GM19025 (cell line): ENCODE data around the gene MRPL51.

ENCODE experiments used
- ATAC-seq: cut with Tn5 transposase; IDR thresholded peaks from one replicate; pipeline ENCODE4 v1.9.1; 2021; ENCODE audit warnings: mild to moderate bottlenecking, low read depth, moderate library complexity; ENCODE audit not compliant: unreplicated experiment

The MRPL51 gene

DNA sequence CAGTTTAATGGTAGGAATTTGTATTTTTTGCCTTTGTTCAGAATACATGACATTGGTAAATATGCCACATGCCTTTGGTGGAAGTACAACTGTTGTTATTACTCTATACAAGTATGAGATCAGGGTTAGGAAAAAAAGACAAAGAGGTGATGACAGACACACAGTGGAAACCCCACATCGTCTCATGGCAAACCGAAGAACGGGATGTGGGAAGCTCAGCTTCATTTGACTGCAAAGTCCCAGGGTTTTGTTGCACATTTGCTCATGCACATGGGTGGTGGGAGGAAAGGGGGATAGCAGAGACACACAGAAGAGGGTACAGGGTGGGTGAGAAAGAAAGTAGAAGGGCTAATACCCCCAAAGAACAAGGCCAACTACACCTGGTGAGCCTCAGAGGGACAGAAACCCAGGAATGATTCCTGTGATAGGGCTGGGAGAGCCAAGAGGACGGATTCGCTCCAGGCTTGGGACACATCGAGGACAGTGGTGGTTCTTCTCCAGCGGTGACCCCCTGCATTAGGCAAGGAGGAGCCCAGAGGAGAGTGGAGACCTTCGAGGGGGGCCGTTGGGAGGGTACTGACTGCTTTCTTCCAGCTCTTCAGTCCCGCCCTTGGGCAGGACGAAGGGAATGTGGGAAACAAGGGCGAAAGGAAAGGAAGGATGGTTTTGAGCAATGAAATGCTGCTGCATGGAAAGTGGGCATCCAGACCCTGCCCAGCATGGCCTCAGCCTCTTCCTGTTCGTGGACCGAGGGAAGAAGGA lies 30.6 kb downstream of the MRPL51 start:
- no peak for ATAC-seq

- peak; percentile 73 for ATAC-seq
These were observed 31.4 kb downstream of the MRPL51 start for GRCh38 chr12:6461401-6462233.

DNA sequence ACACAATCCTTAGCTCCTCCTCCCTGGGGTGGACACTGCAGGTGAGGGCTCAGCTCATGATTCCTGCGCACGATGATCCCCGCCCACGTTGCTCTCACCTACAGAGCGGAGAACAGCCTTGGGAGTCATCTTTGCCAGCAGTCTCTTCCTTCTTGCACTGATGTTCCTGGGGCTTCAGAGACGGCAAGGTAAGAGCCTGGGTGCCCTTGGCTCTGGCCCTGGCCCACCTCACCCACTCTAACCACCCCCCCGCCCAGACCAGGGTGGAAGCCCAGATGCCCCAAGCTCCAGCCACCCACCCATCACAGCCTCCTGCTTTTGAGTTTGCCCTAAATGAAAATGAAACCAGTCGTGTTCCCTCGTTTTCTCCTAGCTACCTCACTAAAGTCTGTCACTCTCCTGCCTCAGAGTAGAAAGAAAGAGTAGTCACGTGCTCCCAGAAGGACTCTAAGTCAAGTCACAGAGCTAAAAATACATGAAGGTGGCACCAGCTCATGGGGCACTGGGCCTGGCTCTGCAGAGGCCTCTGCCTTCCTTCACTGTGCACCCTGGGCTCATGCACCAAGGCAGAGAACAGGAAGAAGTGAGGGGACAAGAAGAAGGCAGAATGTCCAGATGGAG lies 32.2 kb downstream of the MRPL51 start:
- ATAC-seq: no peak

- no peak for ATAC-seq
These were observed 34.1 kb downstream of the MRPL51 start for GRCh38 chr12:6459004-6459337.

GRCh38 chr12:6458281-6459003 lies 34.6 kb downstream of the MRPL51 start:
- no peak for ATAC-seq

GRCh38 chr12:6457220-6457945 lies 35.7 kb downstream of the MRPL51 start:
- no peak for ATAC-seq

- ATAC-seq: no peak
These were observed 40.0 kb downstream of the MRPL51 start for GRCh38 chr12:6452944-6453630.

GRCh38 chr12:6452245-6452943 lies 40.7 kb downstream of the MRPL51 start:
- ATAC-seq: no peak

- peak; percentile 54 for ATAC-seq
These were observed 41.5 kb downstream of the MRPL51 start, which contains the start of gene TAPBPL for GRCh38 chr12:6451348-6452244. TAPBPL (plus strand) TSS chr12:6452042; CDS start chr12:6452249, 207 bp downstream.

- ATAC-seq: no peak
These were observed 42.2 kb downstream of the MRPL51 start for GRCh38 chr12:6450869-6451347.

DNA sequence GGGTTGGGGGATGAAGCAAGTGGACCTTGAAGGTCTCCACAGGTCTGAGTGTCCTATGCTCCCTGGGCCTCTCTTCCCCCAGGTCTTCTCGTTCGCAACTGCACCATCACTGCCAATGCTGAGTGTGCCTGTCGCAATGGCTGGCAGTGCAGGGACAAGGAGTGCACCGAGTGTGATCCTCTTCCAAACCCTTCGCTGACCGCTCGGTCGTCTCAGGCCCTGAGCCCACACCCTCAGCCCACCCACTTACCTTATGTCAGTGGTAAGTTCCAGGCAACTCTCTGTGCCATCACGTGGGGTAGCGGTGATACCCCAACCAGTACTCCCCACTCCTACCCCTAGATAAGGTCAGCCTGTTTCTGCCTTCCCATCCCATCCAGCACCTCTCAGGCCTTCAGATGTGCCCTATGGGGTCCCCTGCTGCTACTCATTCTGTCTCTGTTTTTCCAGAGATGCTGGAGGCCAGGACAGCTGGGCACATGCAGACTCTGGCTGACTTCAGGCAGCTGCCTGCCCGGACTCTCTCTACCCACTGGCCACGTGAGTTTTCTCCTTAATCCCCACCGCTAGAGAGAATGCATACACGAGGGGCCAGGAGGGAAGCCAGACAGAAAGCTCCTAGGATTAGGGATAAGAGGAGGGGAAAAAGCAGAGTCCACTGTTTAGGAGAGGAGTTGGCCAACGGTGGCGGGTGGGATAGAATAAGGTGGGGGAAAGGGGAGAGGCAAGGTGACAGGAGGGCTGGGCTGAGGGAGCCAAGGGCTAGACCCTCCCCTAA lies 42.8 kb downstream of the MRPL51 start:
- ATAC-seq: no peak

DNA sequence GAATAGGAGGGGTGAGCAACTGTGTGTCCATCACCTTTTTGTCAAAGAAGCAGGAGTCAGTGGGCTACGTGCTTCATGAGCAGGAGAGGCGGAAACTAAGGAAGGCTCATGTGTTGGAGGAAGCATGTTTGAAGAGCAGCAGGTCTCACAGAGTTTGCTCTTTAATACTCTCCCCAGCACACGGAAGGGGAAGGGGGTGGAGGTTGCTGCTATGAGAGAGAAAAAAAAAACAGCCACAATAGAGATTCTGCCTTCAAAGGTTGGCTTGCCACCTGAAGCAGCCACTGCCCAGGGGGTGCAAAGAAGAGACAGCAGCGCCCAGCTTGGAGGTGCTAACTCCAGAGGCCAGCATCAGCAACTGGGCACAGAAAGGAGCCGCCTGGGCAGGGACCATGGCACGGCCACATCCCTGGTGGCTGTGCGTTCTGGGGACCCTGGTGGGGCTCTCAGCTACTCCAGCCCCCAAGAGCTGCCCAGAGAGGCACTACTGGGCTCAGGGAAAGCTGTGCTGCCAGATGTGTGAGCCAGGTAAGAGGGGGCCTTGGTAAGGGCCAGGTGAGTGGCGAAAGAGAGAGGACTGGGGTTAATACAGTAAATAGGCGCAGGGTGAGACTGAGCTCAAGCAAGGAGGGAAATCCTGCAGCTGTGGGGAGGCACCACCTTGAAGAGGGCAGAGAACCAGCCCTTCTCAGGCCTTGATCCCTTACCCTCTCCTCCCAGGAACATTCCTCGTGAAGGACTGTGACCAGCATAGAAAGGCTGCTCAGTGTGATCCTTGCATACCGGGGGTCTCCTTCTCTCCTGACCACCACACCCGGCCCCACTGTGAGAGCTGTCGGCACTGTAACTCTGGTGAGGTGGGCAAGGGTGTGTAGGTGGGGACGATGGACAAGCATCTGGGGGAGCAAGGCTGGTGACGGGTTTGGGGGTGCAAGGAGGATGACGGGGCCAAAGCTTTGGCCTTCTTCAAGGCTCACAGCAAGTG lies 48.1 kb downstream of the MRPL51 start, which contains the start of gene CD27:
Gene CD27, plus strand, starts transcription at position 252 of the 985 bp plus-strand sequence. Its CDS starts 141 bp downstream, at position 393.
- ATAC-seq: no peak

DNA sequence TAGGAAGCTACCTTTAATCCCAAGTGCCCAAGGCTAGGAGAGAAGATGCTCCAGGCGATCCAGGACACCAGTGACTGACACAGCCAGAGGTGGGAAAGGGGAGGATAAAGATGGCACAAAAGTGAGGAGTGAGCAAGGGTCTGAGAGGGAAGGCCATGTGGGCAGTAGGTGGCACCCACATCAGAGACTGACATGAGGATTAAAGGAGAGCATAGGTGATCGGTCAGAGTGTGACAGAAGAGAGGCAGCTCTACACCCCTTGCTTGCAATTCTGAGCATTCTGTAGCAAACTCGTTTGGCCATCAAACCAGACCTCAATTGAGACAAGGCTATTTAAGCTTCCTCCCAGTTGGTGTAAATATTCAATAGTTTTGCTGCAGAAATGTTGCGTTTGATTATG lies 49.0 kb downstream of the MRPL51 start:
- ATAC-seq: no peak

DNA sequence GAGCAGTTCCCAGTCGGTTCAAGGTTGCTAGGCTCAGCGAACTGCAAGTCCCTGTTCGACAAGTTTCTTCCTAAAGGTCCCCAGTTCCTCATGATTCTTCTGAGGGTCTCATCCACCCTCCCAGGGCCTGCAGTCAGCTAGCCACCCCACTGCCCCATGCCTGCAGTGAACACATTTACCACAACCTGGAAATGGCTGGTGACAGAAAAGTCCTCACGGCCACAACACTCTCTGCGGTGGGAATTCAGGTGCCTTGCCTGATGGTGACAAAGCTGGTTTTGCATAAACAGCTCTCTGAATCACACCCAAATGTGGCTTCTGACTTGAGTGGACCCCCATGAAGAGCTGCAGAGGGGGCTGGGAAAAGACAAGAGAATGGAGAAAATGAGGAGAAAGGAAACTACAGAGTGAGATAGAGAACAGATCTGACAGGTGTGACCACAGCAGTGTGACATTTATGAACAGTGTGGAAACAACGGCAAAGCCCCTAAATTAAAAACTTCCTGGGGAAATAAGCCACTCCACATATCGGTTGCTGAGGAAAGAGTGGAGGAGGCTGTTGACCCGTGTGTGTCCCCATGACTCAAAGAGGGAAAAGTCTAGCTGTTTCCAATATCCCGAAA lies 49.6 kb downstream of the MRPL51 start:
- no peak for ATAC-seq

- no peak for ATAC-seq
These were observed 50.2 kb downstream of the MRPL51 start for GRCh38 chr12:6442836-6443235.
